Keratinocyte (primary cell): ENCODE measurements around the gene RETREG1. TPM values are rescaled to one million over a fixed set of nuclear protein-coding genes. Genes with fewer than 3 reads are reported as not detected.

Experiments
- DNase-seq: peaks from one replicate; pipeline ENCODE4 v3.0.0-alpha.2; 2011; ENCODE audit warnings: low read depth, missing footprints, low spot score
- FAIRE-seq: peaks from 2 replicates; lab custom pipeline; 2011; peaks lifted over from hg19 to GRCh38; lab: Jason Lieb, UNC
- H2AFZ ChIP-seq: 2 replicates; pipeline ENCODE4 v1.6.0; 2012; ENCODE audit warnings: low read length, control low read depth, inconsistent platforms; ENCODE audit not compliant: control insufficient read depth
- H3K27ac ChIP-seq: 2 replicates; pipeline ENCODE4 v1.5.1; 2011; ENCODE audit warnings: low read length; ENCODE audit not compliant: control insufficient read depth, insufficient read depth
- H3K27me3 ChIP-seq: 3 replicates; pipeline ENCODE4 v1.6.0; 2011; ENCODE audit warnings: low read length; ENCODE audit not compliant: control insufficient read depth, insufficient read depth; ENCODE audit errors: extremely low read depth
- H3K36me3 ChIP-seq, 2 experiments: 2 replicates in 1 of 2; 3 replicates in 1 of 2; pipeline ENCODE4 v1.5.1; 2011; ENCODE audit warnings: low read length in 2 of 2, mild to moderate bottlenecking in 1 of 2; ENCODE audit not compliant: control insufficient read depth in 2 of 2, insufficient read depth in 2 of 2; ENCODE audit errors: extremely low read depth in 1 of 2
- H3K4me1 ChIP-seq: 3 replicates; pipeline ENCODE4 v1.5.1; 2011; ENCODE audit warnings: low read length; ENCODE audit not compliant: control insufficient read depth, insufficient read depth; ENCODE audit errors: extremely low read depth
- H3K4me2 ChIP-seq: 3 replicates; pipeline ENCODE4 v1.6.0; 2011; ENCODE audit warnings: low read depth, low read length; ENCODE audit not compliant: control insufficient read depth, insufficient read depth; ENCODE audit errors: extremely low read depth
- H3K4me3 ChIP-seq, 3 experiments: fragments of 200-600 bp in 1 of 3; sonication (generic) in 1 of 3; 2 replicates in 2 of 3; 3 replicates in 1 of 3; pipeline ENCODE4 v1.5.1; 2011 to 2016; ENCODE audit warnings: low read length in 3 of 3, mild to moderate bottlenecking in 3 of 3, control low read depth in 2 of 3, inconsistent platforms in 1 of 3, low read depth in 1 of 3, mixed read lengths in 1 of 3, mixed run types in 1 of 3, moderate library complexity in 1 of 3; ENCODE audit not compliant: control insufficient read depth in 2 of 3, insufficient read depth in 2 of 3; ENCODE audit errors: extremely low read depth in 1 of 3
- H3K79me2 ChIP-seq: 2 replicates; pipeline ENCODE4 v1.6.0; 2012; ENCODE audit warnings: low read length; ENCODE audit not compliant: control insufficient read depth, insufficient read depth
- H3K9ac ChIP-seq: 3 replicates; pipeline ENCODE4 v1.6.0; 2011; ENCODE audit warnings: low read length; ENCODE audit not compliant: control insufficient read depth, insufficient read depth; ENCODE audit errors: extremely low read depth
- H3K9me1 ChIP-seq: 3 replicates; pipeline ENCODE4 v1.6.0; 2011; ENCODE audit warnings: low read length; ENCODE audit not compliant: control insufficient read depth, insufficient read depth; ENCODE audit errors: extremely low read depth
- H3K9me3 ChIP-seq: 2 replicates; pipeline ENCODE4 v1.5.1; 2012; ENCODE audit warnings: low read depth, low read length; ENCODE audit not compliant: control insufficient read depth
- H4K20me1 ChIP-seq: 3 replicates; pipeline ENCODE4 v1.6.0; 2011; ENCODE audit warnings: low read length; ENCODE audit not compliant: control insufficient read depth, insufficient read depth; ENCODE audit errors: extremely low read depth
- EZH2 ChIP-seq: IDR thresholded peaks from one replicate; pipeline ENCODE4 v1.6.1; 2012; ENCODE audit warnings: inconsistent platforms, mild to moderate bottlenecking, low read length, moderate library complexity
- dilution Hi-C: fragments of 300-500 bp; cut with MboI; formaldehyde crosslinking; loops from one replicate; pipeline ENCODE4 v1.7.0; 2020; ENCODE audit warnings: low sequenced_read_pairs; ENCODE audit not compliant: extremely low pct_ligation_motif_present
- polyA plus RNA-seq, 5 experiments: library from polyadenylated mRNA; depleted of rRNA in 3 of 5; stranded (reverse) in 3 of 5; stranded (forward) in 1 of 5; unstranded in 1 of 5; fragments of >200 nt; gene quantifications; 1 replicate in 1 of 5; 2 replicates in 3 of 5; 3 replicates in 1 of 5; pipeline versions ENCODE4 v1.2.1 to v1.2.3, GENCODE V29; 2011 to 2012; ENCODE audit warnings: missing spikeins in 2 of 5, low read depth in 1 of 5, low replicate concordance in 1 of 5
- TF ChIP-seq, protein P1 (sequence below), 3 experiments: IDR thresholded peaks in 1 of 3; conservative IDR thresholded peaks in 1 of 3; optimal IDR thresholded peaks in 1 of 3; 2 replicates in 2 of 3; 3 replicates in 1 of 3; pipeline versions ENCODE3 to v1.5.1; 2011; ENCODE audit warnings: low read length in 3 of 3, mild to moderate bottlenecking in 3 of 3, moderate library complexity in 2 of 3, control low read depth in 1 of 3, inconsistent platforms in 1 of 3; ENCODE audit not compliant: insufficient read depth in 2 of 3; ENCODE audit errors: extremely low read depth in 1 of 3

The RETREG1 gene
- polyA plus RNA-seq, 1 donor (not counting 4 experiments of a cell fraction or from before 2014, with no cell fraction given): 7.4 TPM

DNA sequence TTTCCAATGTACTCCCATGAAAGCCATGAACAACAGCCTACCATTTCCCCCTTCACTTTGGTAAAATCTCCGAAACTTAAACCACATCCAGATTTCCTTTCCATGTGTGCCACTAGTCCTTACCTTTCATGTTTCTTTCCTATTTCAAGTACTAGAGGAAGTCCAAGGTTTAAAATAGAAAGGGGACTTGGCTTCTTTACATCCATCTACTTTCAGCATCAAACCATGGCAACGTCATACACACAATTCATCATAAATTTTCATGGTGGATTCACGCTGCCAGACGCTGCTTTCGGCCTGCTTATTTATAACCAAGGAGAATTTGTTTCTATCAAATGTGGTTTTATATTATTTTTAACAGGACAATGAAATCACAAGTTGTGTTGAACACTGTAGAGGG is 92.5 kb downstream of the RETREG1 start:
- FAIRE-seq: no peak
- H4K20me1 ChIP-seq: no peaks in the 10 kb centered on the region
- H3K9me1 ChIP-seq: no peaks in the 10 kb centered on the region
- no peak overlapping the region for H2AFZ ChIP-seq
- no peaks in the 10 kb centered on the region for H3K9me3 ChIP-seq
- no peak for DNase-seq
- no peak overlapping the region for H3K27ac ChIP-seq
- peaks cover 4% of the 10 kb centered on the region for H3K27me3 ChIP-seq
- TF ChIP-seq, protein P1, sequence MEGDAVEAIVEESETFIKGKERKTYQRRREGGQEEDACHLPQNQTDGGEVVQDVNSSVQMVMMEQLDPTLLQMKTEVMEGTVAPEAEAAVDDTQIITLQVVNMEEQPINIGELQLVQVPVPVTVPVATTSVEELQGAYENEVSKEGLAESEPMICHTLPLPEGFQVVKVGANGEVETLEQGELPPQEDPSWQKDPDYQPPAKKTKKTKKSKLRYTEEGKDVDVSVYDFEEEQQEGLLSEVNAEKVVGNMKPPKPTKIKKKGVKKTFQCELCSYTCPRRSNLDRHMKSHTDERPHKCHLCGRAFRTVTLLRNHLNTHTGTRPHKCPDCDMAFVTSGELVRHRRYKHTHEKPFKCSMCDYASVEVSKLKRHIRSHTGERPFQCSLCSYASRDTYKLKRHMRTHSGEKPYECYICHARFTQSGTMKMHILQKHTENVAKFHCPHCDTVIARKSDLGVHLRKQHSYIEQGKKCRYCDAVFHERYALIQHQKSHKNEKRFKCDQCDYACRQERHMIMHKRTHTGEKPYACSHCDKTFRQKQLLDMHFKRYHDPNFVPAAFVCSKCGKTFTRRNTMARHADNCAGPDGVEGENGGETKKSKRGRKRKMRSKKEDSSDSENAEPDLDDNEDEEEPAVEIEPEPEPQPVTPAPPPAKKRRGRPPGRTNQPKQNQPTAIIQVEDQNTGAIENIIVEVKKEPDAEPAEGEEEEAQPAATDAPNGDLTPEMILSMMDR (optimal IDR thresholded peaks at IDR 0.05 in 1 of 3, IDR thresholded peaks at IDR 0.05 in 1 of 3, conservative IDR thresholded peaks at IDR 0.05 in 1 of 3; ENCODE audit: extremely low read depth in 1 of 3, insufficient read depth in 2 of 3, low read length in 3 of 3): no peak
- TF ChIP-seq EZH2: no peak
- H3K36me3 ChIP-seq: no peaks in the 10 kb centered on the region
- no peak overlapping the region for H3K4me2 ChIP-seq
- H3K79me2 ChIP-seq: no peaks in the 10 kb centered on the region
- no peaks in the 10 kb centered on the region for H3K4me1 ChIP-seq
- H3K9ac ChIP-seq: no peak overlapping the region
- dilution Hi-C loops: no loop called here
- no peak overlapping the region for H3K4me3 ChIP-seq

DNA sequence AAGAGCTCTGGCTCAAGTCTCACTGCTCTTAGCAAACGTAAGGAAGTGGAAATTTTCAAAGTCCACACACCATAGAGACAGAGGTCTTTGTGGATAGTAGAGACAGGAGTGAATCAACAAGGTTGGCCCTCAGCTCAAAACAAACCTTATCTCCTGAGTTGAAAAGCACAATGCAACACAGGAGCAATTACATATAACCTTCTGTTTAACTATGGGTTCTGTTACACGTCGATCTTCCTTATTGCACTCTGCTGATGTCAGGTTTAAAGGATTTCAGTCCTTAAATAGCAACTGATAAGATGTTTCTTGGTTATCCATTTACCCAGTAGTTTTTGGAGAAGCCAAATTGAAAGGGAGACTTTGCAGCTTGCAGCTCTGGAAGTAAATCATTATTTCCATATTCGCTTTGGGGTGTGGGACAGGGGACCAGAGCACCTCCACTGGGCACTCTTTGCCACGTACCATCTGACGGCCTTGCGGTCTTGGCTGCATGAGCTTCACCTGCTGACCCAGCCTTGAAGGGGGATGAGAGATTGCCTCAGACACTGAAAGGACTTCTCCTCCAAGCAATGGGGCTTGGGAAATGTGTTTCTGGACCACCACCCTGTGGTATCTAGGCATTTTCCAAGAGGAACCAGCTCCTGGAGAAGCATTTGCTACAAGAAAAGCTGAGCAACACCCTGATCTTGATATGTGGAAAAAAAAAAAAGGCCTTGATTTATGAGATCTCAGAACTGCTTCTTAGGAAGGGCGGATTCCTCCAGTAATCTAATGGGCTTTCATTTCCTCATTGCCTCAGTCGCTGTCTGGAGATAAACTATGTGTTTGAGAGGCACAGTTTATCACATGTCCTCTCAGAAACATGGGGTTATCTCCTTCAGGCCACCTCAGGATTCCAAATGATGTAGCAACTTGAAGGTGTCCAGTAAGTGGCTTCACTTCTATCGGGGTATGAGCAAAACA is 95.0 kb downstream of the RETREG1 start:
- H3K4me2 ChIP-seq: no peak overlapping the region
- no peaks in the 10 kb centered on the region for H4K20me1 ChIP-seq
- peaks cover 4% of the 10 kb centered on the region for H3K27me3 ChIP-seq
- no peaks in the 10 kb centered on the region for H3K9me1 ChIP-seq
- H3K36me3 ChIP-seq: no peaks in the 10 kb centered on the region
- dilution Hi-C loops: no loop called here
- no peaks in the 10 kb centered on the region for H3K79me2 ChIP-seq
- H3K4me1 ChIP-seq: no peaks in the 10 kb centered on the region
- no peak overlapping the region for H3K9ac ChIP-seq
- no peak overlapping the region for H2AFZ ChIP-seq
- no peak overlapping the region for H3K4me3 ChIP-seq
- H3K9me3 ChIP-seq: no peaks in the 10 kb centered on the region
- FAIRE-seq: no peak
- no peak for DNase-seq
- TF ChIP-seq, protein P1 (optimal IDR thresholded peaks at IDR 0.05 in 1 of 3, IDR thresholded peaks at IDR 0.05 in 1 of 3, conservative IDR thresholded peaks at IDR 0.05 in 1 of 3; ENCODE audit: extremely low read depth in 1 of 3, insufficient read depth in 2 of 3, low read length in 3 of 3): no peak
- TF ChIP-seq EZH2: no peak
- no peak overlapping the region for H3K27ac ChIP-seq
